NCI-H345 (cell line): Measurements from ENCODE around the gene LUC7L2.
A peak's percentile ranks its signal among the peaks of the same experiment; 100 is the strongest.
"Not testable (repeated sequence)": the region's sequence is repeated elsewhere in the genome, so short reads cannot be mapped to it uniquely, and the experiment has no call there.

ENCODE experiments used
- DNase-seq: peaks from one replicate; lab custom pipeline; 2025; lab: John Stamatoyannopoulos, UW

LUC7L2 gene

DNA sequence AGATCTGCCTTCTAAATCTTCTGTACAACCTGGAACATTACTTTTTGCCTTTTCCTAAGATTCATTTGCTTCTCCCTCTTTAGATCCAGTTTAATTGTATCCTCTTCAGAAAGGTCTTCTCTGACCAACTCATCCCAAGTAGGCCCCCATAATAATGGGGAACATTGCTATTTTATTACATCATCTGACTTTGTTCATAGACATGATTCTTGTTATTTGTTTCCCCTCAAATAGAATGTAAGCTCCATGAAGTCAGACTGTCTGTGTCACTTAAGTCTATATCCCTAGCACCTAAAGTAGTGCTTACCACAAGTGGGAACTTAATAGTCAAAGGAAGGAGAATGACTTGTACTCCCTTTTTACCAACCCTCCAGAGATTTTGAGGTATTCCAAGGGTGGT lies 37.5 kb downstream of the LUC7L2 start:
- no peak for DNase-seq

DNA sequence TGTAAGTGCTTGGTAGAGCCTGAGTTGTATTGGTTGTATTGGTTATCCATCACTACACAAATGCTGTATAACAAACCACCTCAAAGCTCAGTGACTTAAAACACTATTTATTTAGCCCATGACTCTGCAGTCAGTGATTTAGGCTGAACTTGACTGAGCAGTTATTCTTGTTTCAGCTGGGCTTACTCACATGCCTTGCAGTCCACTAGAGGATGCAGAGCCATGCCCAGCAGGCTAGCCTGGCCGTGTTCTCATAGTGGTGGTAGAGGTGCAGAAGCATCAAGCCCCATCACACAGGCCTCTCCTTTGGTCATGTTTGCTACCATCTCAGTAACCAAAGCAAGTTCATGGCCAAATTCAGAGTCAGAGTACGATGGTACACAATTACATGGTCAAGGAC lies 43.9 kb downstream of the LUC7L2 start:
- DNase-seq, result no peak

DNA sequence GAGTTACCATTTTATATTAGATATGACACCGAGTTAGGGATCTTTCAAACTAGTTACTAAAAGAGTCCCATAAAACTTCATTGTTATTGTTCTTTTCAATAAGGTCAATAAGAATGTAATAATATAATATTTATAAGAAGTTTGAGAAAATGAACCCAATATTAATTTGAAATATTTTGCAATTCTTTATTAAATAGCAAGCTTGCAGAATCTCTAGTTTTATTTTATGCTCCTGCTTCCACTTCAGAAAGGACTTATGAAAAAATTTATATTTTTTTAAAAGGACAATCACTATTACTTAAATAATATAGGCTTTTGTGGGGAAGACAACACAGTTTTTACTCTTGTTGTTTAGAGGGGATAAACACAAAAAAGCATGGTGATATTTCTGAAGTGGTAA lies 47.9 kb downstream of the LUC7L2 start:
- no peak for DNase-seq

DNA sequence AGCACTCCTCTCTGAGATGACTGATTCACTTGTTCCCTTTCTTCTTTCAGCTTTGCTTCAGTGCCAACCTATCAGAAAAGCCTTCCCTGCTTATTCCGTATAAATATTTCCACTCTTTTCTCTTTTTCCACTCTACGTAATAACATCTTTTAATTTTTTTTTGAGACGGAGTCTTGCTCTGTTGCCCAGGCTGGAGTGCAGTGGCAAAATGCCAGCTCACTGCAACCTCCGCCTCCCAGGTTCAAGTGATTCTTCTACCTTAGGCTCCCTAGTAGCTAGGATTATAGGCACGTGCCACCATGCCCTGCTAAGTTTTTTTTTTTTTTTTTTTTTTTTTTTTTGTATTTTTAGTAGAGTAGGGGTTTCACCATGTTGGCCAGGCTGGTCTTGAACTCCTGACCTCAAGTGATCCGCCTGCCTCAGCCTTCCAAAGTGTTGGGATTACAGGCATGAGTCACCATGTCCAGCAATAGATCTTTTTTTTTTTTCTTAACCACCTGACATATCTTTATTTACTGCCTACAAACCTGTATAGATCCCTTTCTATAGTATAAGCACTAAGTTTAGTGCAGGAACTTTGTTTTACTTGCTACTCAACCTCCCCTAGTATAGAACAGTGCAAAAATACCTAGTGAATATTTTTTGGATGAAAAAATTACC lies 55.2 kb downstream of the LUC7L2 start:
- not testable (repeated sequence) for DNase-seq

DNA sequence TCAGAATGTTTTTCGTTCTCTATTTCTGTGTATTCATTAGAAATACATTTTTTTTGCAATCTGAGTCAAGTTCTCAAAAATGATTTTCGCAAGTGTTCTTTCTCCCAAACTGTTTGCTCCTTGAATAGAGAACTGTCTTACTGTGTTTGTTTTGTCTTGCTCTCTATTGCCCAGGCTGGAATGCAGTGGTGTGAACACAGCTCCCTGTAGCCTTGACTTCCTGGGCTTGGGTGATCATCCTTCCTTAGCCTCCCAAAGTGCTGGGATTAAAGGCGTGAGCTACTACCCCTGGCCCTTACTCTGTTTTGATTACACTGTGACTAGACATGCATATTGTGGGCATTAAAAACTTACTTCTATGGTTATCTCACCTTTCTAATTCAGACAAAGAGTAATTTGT lies 56.7 kb downstream of the LUC7L2 start:
- DNase-seq, result no peak

DNA sequence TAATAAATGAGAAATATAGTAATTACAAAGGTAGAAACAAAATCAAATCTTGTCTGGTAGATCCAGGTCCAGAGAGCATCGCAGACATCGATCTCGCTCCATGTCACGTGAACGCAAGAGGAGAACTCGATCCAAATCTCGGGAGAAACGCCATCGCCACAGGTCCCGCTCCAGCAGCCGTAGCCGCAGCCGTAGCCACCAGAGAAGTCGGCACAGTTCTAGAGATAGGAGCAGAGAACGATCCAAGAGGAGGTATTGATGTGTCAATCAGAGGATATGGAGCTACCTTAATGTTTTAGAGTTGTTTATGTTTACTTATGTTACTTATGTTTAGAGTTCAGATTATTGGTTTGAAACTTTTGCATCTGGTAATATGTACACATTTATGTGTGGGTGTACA lies 57.8 kb downstream of the LUC7L2 start:
- DNase-seq, result no peak

DNA sequence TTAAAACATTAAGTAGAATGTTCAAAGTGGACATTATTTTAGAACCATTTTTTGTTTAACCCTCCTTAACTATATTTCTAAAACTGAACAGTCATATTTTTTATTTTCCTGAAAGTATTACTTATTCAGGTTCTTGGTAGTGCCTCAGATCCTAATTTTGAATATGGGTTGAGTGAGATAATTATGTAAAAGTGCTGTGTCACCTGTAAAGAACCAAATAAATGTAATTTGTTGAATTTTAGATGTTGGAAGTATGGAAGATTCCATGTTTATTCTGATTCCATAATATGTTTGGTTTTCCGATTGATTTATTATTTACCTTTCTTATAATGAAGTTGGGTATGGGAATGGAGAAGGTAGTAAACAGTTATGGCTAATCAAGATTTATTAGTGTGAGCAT lies 61.4 kb downstream of the LUC7L2 start:
- no peak for DNase-seq

DNA sequence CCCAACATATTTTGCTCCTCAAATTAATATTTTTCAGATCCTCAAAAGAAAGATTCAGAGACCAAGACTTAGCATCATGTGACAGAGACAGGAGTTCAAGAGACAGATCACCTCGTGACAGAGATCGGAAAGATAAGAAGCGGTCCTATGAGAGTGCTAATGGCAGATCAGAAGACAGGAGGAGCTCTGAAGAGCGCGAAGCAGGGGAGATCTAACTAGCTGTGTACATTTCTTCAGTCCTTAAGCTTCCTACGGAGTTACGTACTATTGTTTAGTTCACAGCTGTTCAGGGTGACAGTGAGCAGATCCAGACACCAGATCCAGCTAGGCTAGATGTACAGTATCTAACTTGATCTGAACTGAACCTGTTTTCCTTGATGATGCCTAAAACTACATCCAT lies 62.4 kb downstream of the LUC7L2 start:
- DNase-seq, result no peak

DNA sequence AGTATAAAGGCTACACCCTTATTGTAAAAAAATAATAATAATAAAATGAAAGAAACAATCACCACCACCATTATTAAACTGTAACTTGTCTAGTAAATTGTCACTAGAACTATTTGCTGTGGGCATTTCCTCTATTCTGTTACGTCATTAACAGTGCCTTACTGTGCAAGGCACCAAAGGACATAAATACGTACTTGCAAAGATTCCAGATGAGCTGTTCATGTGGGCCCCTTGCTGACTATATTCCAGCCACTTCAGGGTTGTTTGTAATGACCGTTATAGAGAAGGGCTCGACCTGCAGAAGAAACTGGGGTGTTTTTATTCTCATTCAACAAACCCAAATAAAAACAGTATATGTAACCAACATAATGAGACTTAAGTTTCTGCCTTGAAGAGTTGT lies 63.4 kb downstream of the LUC7L2 start:
- no peak for DNase-seq

DNA sequence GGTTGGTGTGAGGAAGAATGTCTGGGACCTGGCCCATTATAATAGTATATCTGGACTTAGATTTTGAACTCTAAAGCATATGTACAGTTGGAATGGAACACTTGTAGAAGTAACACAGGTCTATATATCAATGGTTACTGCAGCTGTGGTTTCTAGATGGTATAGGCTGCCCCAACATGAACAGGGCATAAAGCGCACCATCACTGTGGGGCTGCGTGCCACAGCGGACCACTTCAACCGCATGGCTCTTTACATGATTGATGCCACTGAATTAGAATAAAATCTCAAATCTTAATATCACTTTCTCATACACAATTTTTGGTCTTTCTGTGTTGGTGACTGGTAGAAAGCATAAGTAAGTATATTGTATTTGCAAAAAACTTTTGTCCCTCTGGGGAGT lies 64.3 kb downstream of the LUC7L2 start:
- DNase-seq, result no peak

DNA sequence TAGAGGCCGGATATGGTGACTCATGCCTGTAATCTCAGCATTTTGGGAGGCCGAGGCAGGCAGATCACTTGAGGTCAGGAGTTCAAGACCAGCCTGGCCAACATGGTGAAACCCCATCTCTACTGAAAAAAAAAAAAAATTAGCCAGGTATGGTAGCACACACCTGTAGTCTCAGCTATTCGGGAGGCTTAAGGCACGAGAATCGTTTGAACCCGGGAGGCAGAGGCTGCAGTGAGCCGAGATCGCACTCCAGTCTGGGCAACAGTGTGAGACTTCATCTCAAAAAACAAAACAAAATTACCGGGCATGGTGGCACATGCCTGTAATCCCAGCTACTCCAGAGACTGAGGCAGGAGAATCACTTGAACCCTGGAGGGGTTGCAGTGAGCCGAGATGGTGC lies 66.0 kb downstream of the LUC7L2 start:
- DNase-seq, result not testable (repeated sequence)

DNA sequence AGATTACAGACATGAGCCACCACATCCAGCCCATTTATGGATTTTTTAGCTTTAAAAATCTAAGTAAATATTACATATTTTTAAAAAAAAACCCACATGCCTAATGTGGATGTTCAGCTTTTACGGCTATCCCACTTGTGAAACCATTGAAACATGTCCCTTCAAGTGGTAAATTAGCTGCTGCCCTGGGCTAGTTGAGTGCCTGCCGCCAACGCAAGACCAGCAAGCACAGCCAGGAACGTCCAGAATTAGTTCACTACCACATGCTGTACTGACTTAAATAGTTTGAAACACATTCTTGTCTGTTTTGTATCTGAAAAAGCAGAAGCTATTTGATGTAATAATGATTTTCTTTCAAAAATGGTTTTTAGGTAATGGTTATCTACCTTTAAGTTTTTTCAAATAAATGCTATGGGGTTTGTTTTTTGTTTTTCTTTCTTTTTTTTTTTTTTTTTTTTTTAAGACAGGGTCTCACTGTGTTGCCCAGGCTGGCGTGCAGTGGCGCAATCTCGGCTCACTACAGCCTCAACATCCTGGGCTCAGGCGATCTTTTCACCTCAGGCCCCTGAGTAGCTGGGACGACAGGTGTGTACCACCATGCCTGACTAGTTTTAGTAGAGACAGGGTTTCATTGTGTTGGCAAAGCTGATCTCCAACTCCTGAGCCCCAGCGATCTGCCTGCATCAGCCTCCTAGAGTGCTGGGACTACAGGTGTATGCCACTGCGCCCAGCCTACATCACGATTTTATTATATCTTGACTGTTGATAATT lies 66.7 kb downstream of the LUC7L2 start:
- DNase-seq, result peak; percentile 4

DNA sequence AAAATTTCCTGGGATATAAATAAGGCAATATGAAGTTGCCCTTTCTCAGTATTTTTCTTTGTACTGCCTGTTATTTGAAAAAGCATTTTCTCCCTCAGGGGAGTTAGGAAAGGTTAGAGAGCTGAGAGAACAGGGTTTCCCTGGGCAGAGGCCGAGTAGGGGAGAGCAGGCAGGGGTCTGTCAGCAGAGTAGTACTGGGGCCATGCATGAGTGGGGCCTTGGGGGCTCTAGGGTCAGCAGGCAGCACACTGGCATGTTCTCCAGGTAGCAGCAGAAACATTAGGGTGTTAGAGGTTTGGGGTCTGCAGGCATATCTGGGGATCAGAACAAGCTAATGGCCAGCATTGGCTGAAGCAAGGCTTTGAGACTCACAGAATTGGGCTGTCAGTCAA lies 67.3 kb downstream of the LUC7L2 start:
- no peak for DNase-seq

DNA sequence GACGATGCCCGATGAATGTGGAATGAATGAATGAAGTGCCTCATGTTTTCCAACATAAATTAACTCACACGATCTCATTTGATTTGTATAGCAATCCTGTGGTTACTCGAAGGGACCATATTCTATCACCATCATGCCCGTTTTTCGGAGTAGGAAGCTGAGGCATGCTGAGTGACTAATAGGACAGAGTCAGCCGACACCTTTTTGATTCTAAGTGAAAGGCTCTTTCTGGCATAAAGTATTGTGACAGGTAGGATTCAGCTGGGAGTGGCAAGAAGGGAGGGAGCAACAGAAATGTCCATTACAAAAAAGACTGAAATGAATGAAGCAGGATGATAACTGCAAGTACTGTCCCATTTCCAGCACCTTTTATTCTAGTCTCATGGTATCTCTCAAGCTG lies 68.1 kb downstream of the LUC7L2 start:
- DNase-seq, result no peak

DNA sequence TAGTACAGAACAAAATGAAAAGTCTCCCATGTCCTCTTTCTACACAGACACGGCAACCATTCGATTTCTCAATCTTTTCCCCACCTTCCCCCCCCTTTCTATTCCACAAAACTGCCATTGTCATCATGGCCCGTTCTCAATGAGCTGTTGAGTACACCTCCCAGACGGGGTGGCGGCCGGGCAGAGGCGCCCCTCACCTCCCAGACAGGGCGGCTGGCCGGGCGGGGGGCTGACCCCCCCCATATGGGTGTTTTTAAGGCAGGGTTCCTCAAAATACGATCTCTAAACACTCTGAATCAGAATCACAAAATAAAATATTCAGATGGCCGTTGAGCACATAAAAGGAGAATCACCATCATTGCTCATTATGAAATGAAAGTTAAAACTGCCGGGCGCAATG lies 70.0 kb downstream of the LUC7L2 start:
- not testable (repeated sequence) for DNase-seq

DNA sequence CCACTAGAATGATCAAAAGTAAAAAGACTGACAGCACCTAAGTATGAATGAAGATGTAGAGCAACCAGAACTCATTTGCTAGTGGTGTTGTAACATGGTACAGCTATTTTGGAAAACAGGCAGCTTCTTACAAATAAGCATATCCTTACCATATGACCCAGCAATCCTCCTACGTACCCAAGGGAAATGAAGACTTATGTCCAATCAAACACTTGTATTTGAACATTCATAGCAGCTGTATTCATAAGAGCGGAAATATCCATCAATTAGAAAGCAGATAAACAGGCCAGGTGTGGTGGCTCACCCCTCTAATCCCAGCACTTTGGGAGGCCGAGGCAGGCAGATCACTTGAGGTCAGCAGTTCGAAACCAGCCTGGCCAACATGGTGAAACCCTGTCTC lies 70.7 kb downstream of the LUC7L2 start:
- no peak for DNase-seq

DNA sequence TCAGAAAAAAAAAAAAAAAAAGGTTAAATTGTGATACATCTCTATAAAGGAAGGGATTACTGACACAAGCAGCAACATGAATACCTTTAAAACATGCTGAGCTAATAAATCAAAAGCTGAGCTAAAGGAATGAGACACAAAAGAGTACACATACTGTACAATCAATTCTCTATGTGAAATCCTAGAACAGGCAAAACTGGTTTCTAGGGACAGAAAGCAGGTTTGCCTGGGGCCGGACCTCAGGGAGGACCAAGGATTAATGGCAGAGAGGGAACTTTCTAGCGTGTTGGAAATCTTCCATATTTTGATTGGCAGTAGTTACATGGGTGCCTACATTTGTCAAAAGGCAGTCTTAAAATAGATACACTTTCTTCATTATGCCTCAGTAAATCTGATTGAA lies 71.3 kb downstream of the LUC7L2 start:
- peak; percentile 41 for DNase-seq

DNA sequence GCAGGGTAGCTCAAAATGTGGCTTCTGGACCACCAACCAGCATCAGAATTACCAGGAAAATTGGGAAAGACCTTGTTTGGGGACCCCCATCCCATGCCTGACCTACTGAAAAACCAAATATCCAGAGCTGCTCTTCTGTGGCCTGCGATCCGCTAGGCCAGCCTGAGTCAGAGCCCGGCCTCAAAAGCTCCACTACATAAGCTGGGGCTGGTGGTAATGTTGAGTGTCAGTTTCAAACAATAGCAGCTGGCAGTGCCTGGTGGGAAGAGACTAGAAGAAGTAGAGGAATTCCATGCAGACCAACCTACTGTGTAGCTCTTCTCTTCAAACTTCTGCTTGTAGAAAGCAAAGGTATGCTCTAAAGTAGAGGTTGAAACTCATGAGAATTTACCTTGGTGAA lies 71.8 kb downstream of the LUC7L2 start:
- DNase-seq, result no peak

DNA sequence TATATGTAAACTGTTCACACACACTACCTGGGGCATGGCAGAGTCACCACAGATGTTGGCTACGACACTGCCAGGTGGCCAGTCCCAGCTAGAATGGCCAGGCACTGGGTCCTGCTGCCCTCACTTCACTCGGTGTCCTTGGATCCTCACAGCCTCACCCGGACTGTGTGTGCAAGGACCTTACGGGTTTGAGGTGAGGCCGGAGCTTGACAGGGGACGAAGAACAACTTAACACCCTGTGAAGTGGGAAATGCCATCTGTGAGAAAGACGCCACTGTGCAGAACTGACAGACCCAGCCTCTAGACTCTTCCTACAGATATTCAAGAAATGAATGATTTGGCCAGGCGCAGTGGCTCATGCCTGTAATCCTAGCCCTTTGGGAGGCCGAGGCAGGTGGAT lies 77.1 kb downstream of the LUC7L2 start:
- no peak for DNase-seq

DNA sequence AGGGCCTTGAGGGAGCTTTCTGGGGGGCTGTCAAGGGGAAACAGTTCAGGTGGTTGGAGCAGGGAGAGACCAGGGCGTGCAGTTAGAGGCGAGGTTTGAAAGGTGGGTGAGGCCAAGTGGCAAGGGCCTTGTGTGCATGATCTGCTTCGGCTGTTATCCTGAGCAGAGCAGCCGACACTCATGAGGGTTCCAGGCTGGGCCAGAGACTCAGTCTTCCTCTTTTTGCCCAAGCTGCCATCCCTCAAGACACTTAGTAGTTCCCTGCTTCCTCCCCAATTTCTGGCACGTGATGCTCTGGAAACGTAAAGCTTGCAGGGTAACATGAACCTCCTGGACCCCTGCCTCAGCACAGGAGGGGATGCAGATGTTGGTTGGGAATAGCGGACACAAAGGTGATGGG lies 79.7 kb downstream of the LUC7L2 start:
- no peak for DNase-seq

DNA sequence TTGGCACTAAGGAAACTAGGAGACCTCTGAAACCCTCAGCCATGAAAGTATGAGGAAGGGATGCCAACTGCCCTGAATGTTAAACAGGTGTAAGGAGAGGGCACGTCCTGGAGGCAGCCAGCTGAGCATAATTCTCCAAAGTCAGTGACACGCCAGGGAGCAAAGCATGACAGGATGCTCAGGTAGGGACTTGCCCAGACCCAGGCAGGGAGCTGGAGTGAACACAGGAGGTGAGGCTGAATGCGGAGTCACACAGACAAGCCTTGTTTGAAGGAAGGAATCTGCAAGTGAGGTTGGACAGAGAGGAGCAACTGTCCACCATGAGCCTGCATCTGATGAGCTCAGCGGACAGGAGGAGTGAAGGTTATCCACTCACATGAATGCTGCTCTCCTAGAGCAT lies 82.3 kb downstream of the LUC7L2 start:
- DNase-seq, result peak; percentile 38

DNA sequence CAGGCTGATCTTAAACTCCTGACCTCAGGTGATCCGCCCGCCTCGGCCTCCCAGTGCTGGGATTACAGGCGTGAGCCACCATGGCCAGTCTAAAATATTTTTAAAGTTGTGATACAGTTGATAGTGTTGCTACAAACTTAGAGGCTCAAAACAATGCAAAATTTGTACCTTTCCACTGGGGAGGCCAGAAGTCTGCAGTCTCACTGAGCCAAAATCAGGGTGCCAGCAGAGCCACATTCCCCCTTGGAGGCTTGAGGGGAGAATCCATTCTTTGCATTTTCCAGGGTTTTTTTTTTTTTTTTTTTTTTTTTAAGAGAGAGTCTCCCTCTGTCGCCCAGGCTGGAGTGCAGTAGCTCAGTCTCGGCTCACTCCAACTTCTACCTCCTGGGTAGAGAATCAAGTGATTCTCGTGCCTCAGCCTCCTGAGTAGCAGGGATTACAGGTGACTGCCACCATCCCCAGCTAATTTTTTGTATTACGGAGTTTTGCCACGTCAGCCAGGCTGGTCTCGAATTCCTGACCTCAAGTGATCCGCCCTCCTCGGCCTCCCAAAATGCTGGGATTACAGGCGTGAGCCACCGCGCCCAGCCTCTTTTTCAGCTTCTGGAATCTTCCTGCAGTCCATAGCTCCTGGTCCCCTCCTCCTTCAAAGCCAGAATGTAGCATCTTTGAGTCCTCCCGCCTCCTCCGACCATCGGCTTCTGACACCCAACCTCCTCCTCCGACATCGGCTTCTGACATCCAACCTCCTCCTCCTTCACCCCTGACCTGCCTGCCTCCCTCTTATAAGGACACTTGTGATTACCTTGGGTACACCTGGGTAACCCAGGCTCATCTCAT lies 86.6 kb downstream of the LUC7L2 start:
- no peak for DNase-seq

DNA sequence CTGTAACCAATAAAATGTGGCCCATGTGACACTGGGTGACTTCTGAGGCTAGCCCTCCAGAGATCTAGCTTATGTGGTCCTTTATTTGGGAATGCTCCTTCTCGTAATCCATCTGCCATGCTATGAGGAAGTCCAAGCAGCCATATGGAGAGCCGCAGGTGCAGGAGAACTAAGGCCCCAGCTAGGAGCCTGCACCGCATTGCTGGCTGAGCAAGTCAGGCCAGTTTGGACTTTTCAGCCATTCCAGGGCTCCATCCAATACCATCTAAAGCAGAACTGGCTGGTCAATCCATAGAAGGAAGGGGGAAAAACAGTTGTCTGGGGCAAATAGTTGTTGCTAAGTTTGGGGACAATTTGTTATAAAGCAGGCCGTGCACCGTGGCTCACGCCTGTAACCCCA lies 91.2 kb downstream of the LUC7L2 start:
- DNase-seq, result no peak
